ENCODE results near the gene C1QB.

- TF ChIP-seq ATF3 (IDR thresholded peaks at IDR 0.05) (no peak), ATF3 (CRISPR knock-in tag; conservative IDR thresholded peaks at IDR 0.05) (no peak), THAP7 (CRISPR knock-in tag; IDR thresholded peaks at IDR 0.05) (no peak), GMEB1 (CRISPR knock-in tag; IDR thresholded peaks at IDR 0.05) (no peak), ZBTB2 (IDR thresholded peaks at IDR 0.05) (no peak), SNAPC5 (CRISPR knock-in tag; IDR thresholded peaks at IDR 0.05) (no peak), CBFA2T3 (IDR thresholded peaks at IDR 0.05) (no peak), CTCF (IDR thresholded peaks at IDR 0.05 in 2 of 3, conservative IDR thresholded peaks at IDR 0.05 in 1 of 3; ENCODE audit: insufficient read depth in 2 of 3, low read depth in 1 of 3, low read length in 3 of 3) (no peak), ZFP1 (CRISPR knock-in tag; IDR thresholded peaks at IDR 0.05) (no peak), GATAD2A (IDR thresholded peaks at IDR 0.05) (no peak), MXI1 (IDR thresholded peaks at IDR 0.05; ENCODE audit: low read depth, low read length) (no peak), MCM3 (IDR thresholded peaks at IDR 0.05) (no peak), JUN (IDR thresholded peaks at IDR 0.05; ENCODE audit: borderline replicate concordance, low read depth, low read length) (no peak), JUN (CRISPR knock-in tag; IDR thresholded peaks at IDR 0.05; ENCODE audit: borderline replicate concordance) (no peak), CHD4 (IDR thresholded peaks at IDR 0.05; ENCODE audit: insufficient read depth, insufficient replicate concordance, low read depth, low read length, poor library complexity, severe bottlenecking) (no peak), YY1 (IDR thresholded peaks at IDR 0.05; ENCODE audit: borderline replicate concordance in 1 of 3, control insufficient read depth in 1 of 3, extremely low read depth in 1 of 3, insufficient read depth in 3 of 3, insufficient read length in 1 of 3, insufficient replicate concordance in 2 of 3, low read depth in 1 of 3, low read length in 2 of 3) (no peak)
Measured at GRCh38 chr1:22683547-22683946, 30.5 kb downstream of the C1QB start.

All from K562 (cell line).